Neural cell (in vitro differentiated cells): ENCODE results near the gene MIGA1. TPM values are rescaled to one million over a fixed set of nuclear protein-coding genes. Genes with fewer than 3 reads are reported as not detected.

ENCODE experiments used
- H2AFZ ChIP-seq: fragments of 200-600, 300-800 bp; sonication (generic), shearing (Covaris generic); 2 replicates; pipeline ENCODE4 v1.6.0; 2014; ENCODE audit warnings: low read depth, mild to moderate bottlenecking, antibody characterized with exemption, low read length, moderate library complexity
- H3F3A ChIP-seq: fragments of 200-600 bp; shearing (Covaris generic); 2 replicates; pipeline ENCODE4 v1.6.1; 2016; ENCODE audit warnings: mild to moderate bottlenecking, moderate library complexity, mixed read lengths, antibody characterized with exemption, low read length; ENCODE audit not compliant: insufficient read depth, poor library complexity, severe bottlenecking
- H3K27ac ChIP-seq: fragments of 200-600, 300-800 bp; sonication (generic), shearing (Covaris generic); 2 replicates; pipeline ENCODE4 v1.5.1; 2014; ENCODE audit warnings: mild to moderate bottlenecking, low read length, moderate library complexity
- H3K27me3 ChIP-seq: fragments of 300-800, 200-600 bp; sonication (generic), shearing (Covaris generic); 2 replicates; pipeline ENCODE4 v1.6.0; 2014; ENCODE audit warnings: mild to moderate bottlenecking, low read depth, low read length, moderate library complexity; ENCODE audit not compliant: insufficient read depth
- H3K36me3 ChIP-seq: fragments of 300-800, 200-600 bp; sonication (generic), shearing (Covaris generic); 2 replicates; pipeline ENCODE4 v1.5.1; 2014; ENCODE audit warnings: mild to moderate bottlenecking, antibody characterized with exemption, low read length, moderate library complexity; ENCODE audit not compliant: insufficient read depth
- H3K4me2 ChIP-seq: fragments of 300-800, 200-600 bp; sonication (generic), shearing (Covaris generic); 2 replicates; pipeline ENCODE4 v1.6.0; 2014; ENCODE audit warnings: mild to moderate bottlenecking, low read length
- H3K4me3 ChIP-seq: fragments of 300-800, 200-600 bp; sonication (generic), shearing (Covaris generic); 2 replicates; pipeline ENCODE4 v1.5.1; 2014; ENCODE audit warnings: mild to moderate bottlenecking, low read length, moderate library complexity
- H3K79me2 ChIP-seq: fragments of 200-600 bp; shearing (Covaris generic); replicated peaks from 2 replicates; pipeline ENCODE4 v1.6.0; 2014; ENCODE audit warnings: mild to moderate bottlenecking, low read length, moderate library complexity; ENCODE audit not compliant: insufficient read depth
- H3K9ac ChIP-seq: fragments of 300-800, 200-600 bp; sonication (generic), shearing (Covaris generic); 2 replicates; pipeline ENCODE4 v1.6.1; 2016; ENCODE audit warnings: mild to moderate bottlenecking, low read length, mixed read lengths
- H3K9me2 ChIP-seq: fragments of 200-600 bp; shearing (Covaris generic); 2 replicates; pipeline ENCODE4 v1.6.1; 2016; ENCODE audit warnings: mild to moderate bottlenecking, low read length, mixed read lengths; ENCODE audit not compliant: insufficient read depth
- H3K9me3 ChIP-seq: fragments of 200-600, 300-800 bp; sonication (generic), shearing (Covaris generic); 2 replicates; pipeline ENCODE4 v1.6.1; 2016; ENCODE audit warnings: mild to moderate bottlenecking, mixed run types, low read length, moderate library complexity, mixed read lengths
- H4K20me1 ChIP-seq: fragments of 200-600 bp; shearing (Covaris generic); 2 replicates; pipeline ENCODE4 v1.6.1; 2016; ENCODE audit warnings: mild to moderate bottlenecking, mixed run types; ENCODE audit not compliant: insufficient read depth
- EP300 ChIP-seq: fragments of 450-650 bp; conservative IDR thresholded peaks from 2 replicates; pipeline ENCODE4 v1.6.1; 2014; ENCODE audit warnings: antibody characterized with exemption, mild to moderate bottlenecking, moderate library complexity; ENCODE audit not compliant: poor library complexity, severe bottlenecking
- EZH2 ChIP-seq: fragments of 200-600, 300-800 bp; shearing (Covaris generic), sonication (generic); IDR thresholded peaks from 2 replicates; pipeline ENCODE4 v1.6.1; 2014; ENCODE audit warnings: antibody characterized with exemption, low read length, borderline replicate concordance, mild to moderate bottlenecking; ENCODE audit not compliant: insufficient read depth, poor library complexity, severe bottlenecking
- MXI1 ChIP-seq: fragments of 450-650 bp; conservative IDR thresholded peaks from 2 replicates; pipeline ENCODE4 v1.6.1; 2014; ENCODE audit warnings: antibody characterized with exemption, mild to moderate bottlenecking; ENCODE audit not compliant: poor library complexity, severe bottlenecking
- POLR2AphosphoS5 ChIP-seq: IDR thresholded peaks from 2 replicates; pipeline ENCODE4 v1.6.1; 2012
- RAD21 ChIP-seq: fragments of 450-650 bp; conservative IDR thresholded peaks from 2 replicates; pipeline ENCODE4 v1.6.1; 2014; ENCODE audit warnings: antibody characterized with exemption, mild to moderate bottlenecking, moderate library complexity
- SMC3 ChIP-seq: fragments of 450-650 bp; conservative IDR thresholded peaks from 2 replicates; pipeline ENCODE4 v1.6.1; 2014; ENCODE audit warnings: antibody characterized with exemption, mild to moderate bottlenecking, moderate library complexity; ENCODE audit not compliant: poor library complexity
- TAF1 ChIP-seq: IDR thresholded peaks from 2 replicates; pipeline ENCODE4 v1.6.1; 2012; ENCODE audit warnings: low read depth
- polyA plus RNA-seq: library from polyadenylated mRNA; depleted of rRNA; stranded (reverse); fragments of >200 nt; gene quantifications from 2 replicates; pipeline ENCODE4 v1.2.3, GENCODE V29; 2014
- TF ChIP-seq, protein P1 (sequence below): IDR thresholded peaks from 2 replicates; pipeline ENCODE4 v1.6.1; 2012; ENCODE audit warnings: borderline replicate concordance
- TF ChIP-seq, protein P2 (sequence below): fragments of 450-650 bp; IDR thresholded peaks from 2 replicates; pipeline ENCODE4 v1.5.1; 2014; ENCODE audit warnings: antibody characterized with exemption, mild to moderate bottlenecking, moderate library complexity; ENCODE audit not compliant: poor library complexity, severe bottlenecking

Gene MIGA1
- polyA plus RNA-seq, 1 donor from 2014 or later: 10.8 TPM

DNA sequence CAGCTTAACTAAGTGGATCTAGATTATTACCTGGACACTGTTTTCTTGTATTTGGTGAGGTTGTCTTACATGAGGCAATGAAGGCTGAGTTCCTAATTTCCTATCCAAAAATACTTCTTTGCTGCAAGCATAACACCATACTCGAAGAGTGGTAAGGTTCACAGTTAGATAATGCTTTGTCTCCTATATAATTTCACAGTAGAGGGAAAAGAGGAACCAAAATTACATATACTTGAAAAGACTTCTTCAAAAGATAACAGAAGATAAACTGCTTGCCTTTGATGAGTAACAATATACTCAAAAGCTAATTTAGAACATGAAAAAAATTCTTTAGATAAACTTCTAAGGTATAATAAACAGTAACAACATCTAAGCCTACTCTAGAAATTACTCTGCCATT, 40.2 kb upstream of the MIGA1 start:
- no peak overlapping the region for H3K9ac ChIP-seq
- no peak overlapping the region for H3K27ac ChIP-seq
- H3K36me3 ChIP-seq: peaks cover 8% of the 10 kb centered on the region
- no peak overlapping the region for H3K4me2 ChIP-seq
- no peaks in the 10 kb centered on the region for H4K20me1 ChIP-seq
- no peak overlapping the region for H2AFZ ChIP-seq
- no peak for TF ChIP-seq MXI1
- TF ChIP-seq, protein P1, sequence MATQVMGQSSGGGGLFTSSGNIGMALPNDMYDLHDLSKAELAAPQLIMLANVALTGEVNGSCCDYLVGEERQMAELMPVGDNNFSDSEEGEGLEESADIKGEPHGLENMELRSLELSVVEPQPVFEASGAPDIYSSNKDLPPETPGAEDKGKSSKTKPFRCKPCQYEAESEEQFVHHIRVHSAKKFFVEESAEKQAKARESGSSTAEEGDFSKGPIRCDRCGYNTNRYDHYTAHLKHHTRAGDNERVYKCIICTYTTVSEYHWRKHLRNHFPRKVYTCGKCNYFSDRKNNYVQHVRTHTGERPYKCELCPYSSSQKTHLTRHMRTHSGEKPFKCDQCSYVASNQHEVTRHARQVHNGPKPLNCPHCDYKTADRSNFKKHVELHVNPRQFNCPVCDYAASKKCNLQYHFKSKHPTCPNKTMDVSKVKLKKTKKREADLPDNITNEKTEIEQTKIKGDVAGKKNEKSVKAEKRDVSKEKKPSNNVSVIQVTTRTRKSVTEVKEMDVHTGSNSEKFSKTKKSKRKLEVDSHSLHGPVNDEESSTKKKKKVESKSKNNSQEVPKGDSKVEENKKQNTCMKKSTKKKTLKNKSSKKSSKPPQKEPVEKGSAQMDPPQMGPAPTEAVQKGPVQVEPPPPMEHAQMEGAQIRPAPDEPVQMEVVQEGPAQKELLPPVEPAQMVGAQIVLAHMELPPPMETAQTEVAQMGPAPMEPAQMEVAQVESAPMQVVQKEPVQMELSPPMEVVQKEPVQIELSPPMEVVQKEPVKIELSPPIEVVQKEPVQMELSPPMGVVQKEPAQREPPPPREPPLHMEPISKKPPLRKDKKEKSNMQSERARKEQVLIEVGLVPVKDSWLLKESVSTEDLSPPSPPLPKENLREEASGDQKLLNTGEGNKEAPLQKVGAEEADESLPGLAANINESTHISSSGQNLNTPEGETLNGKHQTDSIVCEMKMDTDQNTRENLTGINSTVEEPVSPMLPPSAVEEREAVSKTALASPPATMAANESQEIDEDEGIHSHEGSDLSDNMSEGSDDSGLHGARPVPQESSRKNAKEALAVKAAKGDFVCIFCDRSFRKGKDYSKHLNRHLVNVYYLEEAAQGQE: no peak
- TF ChIP-seq EP300: no peak
- no peak for TF ChIP-seq TAF1
- no peak for TF ChIP-seq POLR2AphosphoS5
- no peak for TF ChIP-seq EZH2
- TF ChIP-seq, protein P2, sequence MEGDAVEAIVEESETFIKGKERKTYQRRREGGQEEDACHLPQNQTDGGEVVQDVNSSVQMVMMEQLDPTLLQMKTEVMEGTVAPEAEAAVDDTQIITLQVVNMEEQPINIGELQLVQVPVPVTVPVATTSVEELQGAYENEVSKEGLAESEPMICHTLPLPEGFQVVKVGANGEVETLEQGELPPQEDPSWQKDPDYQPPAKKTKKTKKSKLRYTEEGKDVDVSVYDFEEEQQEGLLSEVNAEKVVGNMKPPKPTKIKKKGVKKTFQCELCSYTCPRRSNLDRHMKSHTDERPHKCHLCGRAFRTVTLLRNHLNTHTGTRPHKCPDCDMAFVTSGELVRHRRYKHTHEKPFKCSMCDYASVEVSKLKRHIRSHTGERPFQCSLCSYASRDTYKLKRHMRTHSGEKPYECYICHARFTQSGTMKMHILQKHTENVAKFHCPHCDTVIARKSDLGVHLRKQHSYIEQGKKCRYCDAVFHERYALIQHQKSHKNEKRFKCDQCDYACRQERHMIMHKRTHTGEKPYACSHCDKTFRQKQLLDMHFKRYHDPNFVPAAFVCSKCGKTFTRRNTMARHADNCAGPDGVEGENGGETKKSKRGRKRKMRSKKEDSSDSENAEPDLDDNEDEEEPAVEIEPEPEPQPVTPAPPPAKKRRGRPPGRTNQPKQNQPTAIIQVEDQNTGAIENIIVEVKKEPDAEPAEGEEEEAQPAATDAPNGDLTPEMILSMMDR: no peak
- no peak for TF ChIP-seq RAD21
- no peak for TF ChIP-seq SMC3
- H3K9me2 ChIP-seq: no peaks in the 10 kb centered on the region
- H3K27me3 ChIP-seq: no peaks in the 10 kb centered on the region
- no peaks in the 10 kb centered on the region for H3F3A ChIP-seq
- no peaks in the 10 kb centered on the region for H3K9me3 ChIP-seq
- no peak overlapping the region for H3K4me3 ChIP-seq
- peaks cover 27% of the 10 kb centered on the region for H3K79me2 ChIP-seq

GRCh38 chr1:77741316-77741715, 38.1 kb upstream of the MIGA1 start:
- Histone ChIP-seq H3K4me2 (no peak overlapping the region), H3F3A (no peaks in the 10 kb centered on the region)

More at GRCh38 chr1:77741316-77741715, 38.1 kb upstream of the MIGA1 start:
- Histone ChIP-seq H2AFZ (no peak overlapping the region), H3K9me2 (no peaks in the 10 kb centered on the region), H3K9me3 (no peaks in the 10 kb centered on the region), H3K4me3 (no peak overlapping the region), H3K9ac (no peak overlapping the region), H4K20me1 (no peaks in the 10 kb centered on the region), H3K27ac (no peak overlapping the region), H3K36me3 (peaks cover 8% of the 10 kb centered on the region), H3K27me3 (no peaks in the 10 kb centered on the region), H3K79me2 (peaks cover 29% of the 10 kb centered on the region)
- TF ChIP-seq SMC3: no peak
- TF ChIP-seq POLR2AphosphoS5: no peak
- no peak for TF ChIP-seq EZH2
- TF ChIP-seq, protein P2: no peak
- TF ChIP-seq TAF1: no peak
- no peak for TF ChIP-seq RAD21
- TF ChIP-seq, protein P1: no peak
- TF ChIP-seq EP300: no peak
- TF ChIP-seq MXI1: no peak
